Hematopoietic multipotent progenitor cell treated with erythropoietin and hydrocortisone succinate and interleukin-3 and kit ligand, for 8 days (in vitro differentiated cells): ENCODE measurements around the gene TMEM167B.
A peak's percentile ranks its signal among the peaks of the same experiment; 100 is the strongest.
"Not testable (repeated sequence)": the region's sequence is repeated elsewhere in the genome, so short reads cannot be mapped to it uniquely, and the experiment has no call there.

Experiments
- DNase-seq: peaks from one replicate; pipeline ENCODE4 v3.0.0-alpha.2; 2015

TMEM167B gene

DNA sequence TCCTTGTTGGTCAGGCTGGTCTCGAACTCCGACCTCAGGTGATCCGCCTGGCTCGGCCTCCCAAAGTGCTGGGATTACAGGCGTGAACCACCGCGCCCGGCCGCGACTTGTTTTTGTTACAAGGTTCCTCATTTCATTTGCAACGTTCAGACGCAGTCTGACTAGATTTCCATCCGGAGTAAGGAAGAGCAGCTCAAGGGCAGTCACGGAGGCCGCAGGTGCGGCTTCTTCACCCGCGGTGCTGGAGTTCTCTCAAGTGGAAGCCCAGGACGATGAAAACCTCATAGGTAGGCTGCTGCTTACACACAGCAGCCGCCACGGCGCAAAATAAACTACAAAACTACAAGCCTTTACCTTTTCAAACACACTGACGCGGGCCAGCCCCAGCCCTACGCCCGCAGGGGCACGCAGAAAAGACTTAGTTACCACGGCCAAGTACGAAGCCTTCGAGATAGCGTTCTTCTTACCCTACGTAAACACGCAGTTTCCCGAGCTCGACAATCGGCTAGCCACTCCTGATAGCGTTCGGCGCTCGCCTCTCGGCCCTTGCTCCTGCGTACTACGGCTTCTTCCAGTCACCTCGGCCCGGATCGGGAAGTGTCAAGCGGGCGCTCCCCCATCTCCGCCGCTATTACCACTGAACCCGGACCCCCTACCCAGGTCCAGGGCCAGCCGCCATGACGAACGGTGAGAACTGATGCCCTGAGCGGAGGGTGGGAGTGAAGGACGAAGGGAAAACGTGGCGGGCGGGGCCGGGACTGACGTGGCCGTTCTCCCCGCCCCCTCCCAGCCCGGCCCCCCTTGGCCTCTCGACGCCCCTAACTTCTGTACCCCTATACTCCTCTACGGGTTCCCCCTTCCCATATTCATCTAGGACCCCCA is at the start of gene TMEM167B:
TSS of gene TMEM167B (plus strand) at position 569 of the 882 bp plus-strand sequence. CDS start at position 678, 109 bp downstream.
- peak; percentile 95 for DNase-seq

DNA sequence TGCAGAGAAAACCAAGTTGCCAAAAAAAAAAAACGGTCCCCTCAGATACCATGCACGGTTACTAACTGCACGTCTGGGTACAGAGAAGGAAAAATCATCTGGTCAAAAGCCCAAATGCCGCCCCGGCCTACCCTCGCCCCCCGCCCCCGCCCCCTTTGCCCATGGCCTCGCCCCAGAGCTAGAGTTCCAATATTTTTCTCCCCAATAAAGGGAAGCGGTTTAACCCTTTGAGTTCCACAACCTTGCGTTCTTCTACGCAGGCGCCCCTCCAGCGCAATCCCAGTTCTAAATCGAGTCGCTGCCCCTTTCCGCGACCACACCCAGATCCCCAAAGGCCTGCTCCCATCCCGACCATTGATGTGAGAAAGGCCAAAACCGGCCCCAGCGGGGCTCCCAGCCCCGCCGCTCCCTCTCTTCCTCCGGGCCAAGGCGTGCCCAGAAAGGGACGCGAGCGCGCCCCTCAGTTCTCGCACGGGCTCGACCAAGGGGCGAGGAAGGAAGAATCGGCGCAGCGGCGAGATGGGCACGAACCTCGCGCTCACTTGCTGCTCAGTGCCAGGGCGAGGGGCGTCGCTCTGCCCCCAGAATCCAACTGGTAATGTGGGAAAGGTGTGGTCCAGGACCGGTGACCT is 49.5 kb upstream of the TMEM167B start:
- DNase-seq, result peak; percentile 21

- DNase-seq, result peak; percentile 96
Measured at GRCh38 chr1:109041621-109042468, 48.7 kb upstream of the TMEM167B start, which contains the start of gene WDR47. TSS of gene WDR47 (minus strand) at chr1:109042102. CDS start at chr1:109023512, 18,590 bp downstream.

DNA sequence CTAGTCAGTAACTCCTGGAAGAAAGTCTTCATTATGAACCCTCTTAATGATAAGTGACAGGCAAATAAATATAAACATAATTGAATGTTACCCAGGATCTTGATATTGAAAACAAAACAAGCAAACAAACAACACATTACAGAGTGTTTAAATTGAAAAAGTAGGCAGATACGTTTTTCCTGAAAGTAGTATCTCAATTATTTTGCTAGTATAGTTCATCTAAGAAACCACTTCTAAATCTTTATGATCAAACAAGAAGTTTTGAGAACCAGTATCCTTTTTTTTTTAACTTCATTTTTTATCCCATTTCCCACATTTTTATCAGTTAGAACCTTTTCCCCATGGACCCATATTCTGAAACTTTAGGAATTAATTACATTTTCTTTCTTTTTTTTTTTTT is 45.0 kb upstream of the TMEM167B start:
- no peak for DNase-seq

- DNase-seq, result no peak
Measured at GRCh38 chr1:109046671-109047070, 43.9 kb upstream of the TMEM167B start.

GRCh38 chr1:109047339-109047738 is 43.2 kb upstream of the TMEM167B start:
- no peak for DNase-seq

DNA sequence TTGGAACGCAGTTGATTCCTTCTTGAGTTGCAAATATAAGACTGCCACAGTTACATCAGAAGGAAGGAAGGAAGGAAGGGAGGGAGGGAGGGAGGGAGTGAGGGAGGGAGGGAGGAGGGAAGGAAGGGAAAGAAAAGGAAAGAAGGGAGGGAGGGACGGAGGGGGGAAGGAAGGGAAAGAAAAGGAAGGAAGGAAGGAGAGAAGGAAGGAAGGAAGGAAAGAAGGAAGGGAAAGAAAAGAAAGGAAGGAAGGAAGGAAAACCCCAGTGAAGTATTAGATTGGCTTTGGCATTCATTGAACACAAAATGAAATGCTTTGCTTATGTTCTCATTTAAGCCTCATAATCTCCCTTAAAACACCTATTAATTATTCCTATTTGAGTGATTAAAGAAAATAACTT is 42.2 kb upstream of the TMEM167B start:
- no peak for DNase-seq

GRCh38 chr1:109050228-109050995 is 40.2 kb upstream of the TMEM167B start:
- no peak for DNase-seq

DNA sequence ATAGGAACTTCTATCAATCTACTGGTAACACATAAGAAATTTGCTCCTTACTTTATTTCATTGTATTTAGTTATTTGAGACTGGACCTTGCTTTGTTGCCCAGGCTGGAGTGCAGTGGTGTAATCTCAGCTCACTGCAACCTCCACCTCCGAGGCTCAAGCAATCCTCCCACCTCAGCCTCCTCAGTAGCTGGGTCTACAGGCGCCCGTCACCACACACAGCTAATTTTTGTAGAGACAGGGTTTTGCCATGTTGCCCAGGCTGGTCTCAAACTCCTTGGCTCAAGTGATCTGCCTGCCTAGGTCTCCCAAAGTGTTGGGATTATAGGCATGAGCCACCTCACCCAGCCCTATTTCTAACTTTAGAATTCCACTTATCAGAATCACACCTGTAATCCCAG is 38.4 kb upstream of the TMEM167B start:
- not testable (repeated sequence) for DNase-seq

GRCh38 chr1:109056064-109056463 is 34.5 kb upstream of the TMEM167B start:
- DNase-seq, result no peak

DNA sequence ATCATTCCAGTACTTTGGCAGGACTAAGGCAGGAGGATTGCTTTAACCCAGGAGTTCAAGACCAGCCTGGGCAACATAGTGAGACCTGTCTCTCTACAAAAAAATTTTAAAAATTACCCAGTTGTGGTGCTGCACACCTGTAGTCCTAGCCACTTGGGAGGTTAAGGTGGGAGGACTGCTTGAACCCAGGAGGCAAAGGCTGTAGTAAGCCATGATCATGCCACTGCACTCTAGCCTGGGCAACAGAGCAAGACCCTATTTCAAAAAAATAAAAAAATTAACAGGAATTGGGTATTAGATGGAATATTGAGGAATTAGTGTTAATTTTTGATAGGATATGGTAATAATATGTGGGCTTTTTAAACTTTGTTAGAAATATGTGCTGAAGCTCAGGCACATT is 31.5 kb upstream of the TMEM167B start:
- DNase-seq, result no peak

DNA sequence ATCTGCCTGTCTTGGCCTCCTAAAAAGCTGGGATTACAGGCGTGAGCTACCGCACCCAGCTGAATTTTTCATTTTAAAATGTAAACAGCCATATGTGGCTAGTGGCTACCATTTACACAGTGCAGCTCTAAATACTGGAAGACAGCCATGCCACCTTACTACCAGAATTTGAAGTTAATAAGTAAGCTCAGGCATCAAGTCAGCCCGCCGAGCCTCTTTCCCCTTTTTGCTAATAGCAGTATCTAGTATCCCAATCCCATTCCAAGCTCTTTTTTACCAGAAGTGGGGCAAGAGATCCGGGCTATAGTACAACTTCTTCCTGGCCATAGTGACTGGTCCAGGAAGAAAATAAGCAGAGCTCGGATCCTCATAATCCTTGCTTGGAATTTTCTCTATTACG is 29.9 kb upstream of the TMEM167B start:
- no peak for DNase-seq

GRCh38 chr1:109061183-109061582 is 29.4 kb upstream of the TMEM167B start:
- no peak for DNase-seq

- DNase-seq, result no peak
Measured at GRCh38 chr1:109065137-109065536, 25.4 kb upstream of the TMEM167B start.

GRCh38 chr1:109067883-109068282 is 22.7 kb upstream of the TMEM167B start:
- DNase-seq, result no peak

- no peak for DNase-seq
Measured at GRCh38 chr1:109069294-109069693, 21.3 kb upstream of the TMEM167B start.

GRCh38 chr1:109075531-109076490 is 14.8 kb upstream of the TMEM167B start, which contains the start of gene TAF13:
TSS of gene TAF13 (minus strand) at chr1:109076003. CDS start at chr1:109075947, 56 bp downstream.
- DNase-seq, result peak; percentile 93

DNA sequence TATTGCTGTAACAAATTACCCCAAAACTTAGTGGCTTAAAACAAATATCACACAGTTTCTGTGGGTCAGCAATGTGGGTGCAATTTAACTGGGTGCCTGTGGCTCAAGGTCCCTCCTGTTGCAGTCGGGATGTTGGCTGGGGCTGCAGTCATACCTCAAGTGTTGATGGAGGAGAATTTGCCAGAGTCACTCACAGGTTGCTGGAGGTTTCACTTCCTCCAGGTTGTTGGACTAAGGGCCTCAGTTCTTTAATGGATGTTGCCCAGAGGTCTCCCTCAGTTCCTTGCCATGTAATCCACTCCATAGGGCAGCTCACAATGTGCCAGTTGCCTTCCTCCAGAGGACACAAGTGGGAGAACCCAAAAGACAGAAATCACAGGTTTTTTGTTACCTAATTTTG is 12.2 kb upstream of the TMEM167B start:
- DNase-seq, result no peak

DNA sequence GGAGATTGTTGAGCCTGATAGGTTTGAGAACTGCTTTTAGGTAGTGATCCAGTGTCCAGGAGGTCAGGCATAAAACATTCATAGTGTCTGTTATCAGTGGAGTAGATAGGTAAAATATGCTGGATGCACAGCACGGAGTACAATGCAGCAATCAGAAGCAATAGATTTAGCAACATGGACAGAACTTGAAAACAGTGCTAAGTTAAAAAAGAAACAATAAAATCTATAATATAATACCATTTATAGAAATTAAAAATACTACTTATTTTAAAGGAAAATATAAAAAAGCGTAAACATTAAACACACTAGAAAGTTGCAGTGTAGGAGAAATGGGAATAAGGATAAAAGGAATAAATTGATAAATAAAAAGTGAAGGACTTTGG is 11.3 kb upstream of the TMEM167B start:
- no peak for DNase-seq

GRCh38 chr1:109080441-109081082 is 10.0 kb upstream of the TMEM167B start:
- no peak for DNase-seq

- no peak for DNase-seq
Measured at GRCh38 chr1:109083501-109083900, 7.1 kb upstream of the TMEM167B start.
